ENCODE measurements around the gene RIF1.

RIF1 gene

GRCh38 chr2:151374436-151374835, 35.3 kb upstream of the RIF1 start:
- H3K18ac ChIP-seq (ENCODE audit: low read length), result no peak overlapping the region
- 100% methylated on average over 1 of the region's 3 CpGs for WGBS (ENCODE audit: extremely low coverage, insufficient coverage, low lambda C conversion rate)
- no peak overlapping the region for H3K23ac ChIP-seq (ENCODE audit: low read length)
- H2BK120ac ChIP-seq (ENCODE audit: low read depth, low read length), result no peak overlapping the region
- H3K27ac ChIP-seq (ENCODE audit: low read depth, low read length), result no peak overlapping the region
- no peaks in the 10 kb centered on the region for H3K79me1 ChIP-seq (ENCODE audit: low read length)
- no peak overlapping the region for H2AK5ac ChIP-seq (ENCODE audit: low read length)
- no peak overlapping the region for H2BK5ac ChIP-seq (ENCODE audit: low read length)
- no peaks in the 10 kb centered on the region for H3K4me1 ChIP-seq (ENCODE audit: control insufficient read depth, low read depth, low read length)
- no peak overlapping the region for H3K4ac ChIP-seq (ENCODE audit: low read depth, low read length)
- H3K27me3 ChIP-seq (ENCODE audit: insufficient read depth, low read length, poor library complexity), result no peaks in the 10 kb centered on the region
- H4K8ac ChIP-seq (ENCODE audit: low read depth, low read length), result no peak overlapping the region
- no peak overlapping the region for H4K5ac ChIP-seq (ENCODE audit: low read length)
- no peak overlapping the region for H3K9ac ChIP-seq (ENCODE audit: low read length)
- H3K4me3 ChIP-seq (ENCODE audit: low read length), result no peak overlapping the region
- no peak for DNase-seq
- H3K36me3 ChIP-seq (ENCODE audit: control insufficient read depth, insufficient read depth, low read length), result no peaks in the 10 kb centered on the region
- H3K79me2 ChIP-seq (ENCODE audit: control insufficient read depth, insufficient read depth, low read length), result no peaks in the 10 kb centered on the region
- H2BK15ac ChIP-seq (replicated peaks; ENCODE audit: low read depth), result no peak overlapping the region
- no peak overlapping the region for H3K56ac ChIP-seq (ENCODE audit: low read length)
- no peak overlapping the region for H3K4me2 ChIP-seq (ENCODE audit: low read length)

- Histone ChIP-seq H4K5ac (ENCODE audit: low read length) (no peak overlapping the region), H4K8ac (ENCODE audit: low read depth, low read length) (no peak overlapping the region), H3K79me2 (ENCODE audit: control insufficient read depth, insufficient read depth, low read length) (no peaks in the 10 kb centered on the region), H3K4me1 (ENCODE audit: control insufficient read depth, low read depth, low read length) (no peaks in the 10 kb centered on the region), H2BK5ac (ENCODE audit: low read length) (no peak overlapping the region), H2AK5ac (ENCODE audit: low read length) (no peak overlapping the region), H2BK15ac (replicated peaks; ENCODE audit: low read depth) (no peak overlapping the region), H3K79me1 (ENCODE audit: low read length) (no peaks in the 10 kb centered on the region), H3K18ac (ENCODE audit: low read length) (no peak overlapping the region), H3K56ac (ENCODE audit: low read length) (no peak overlapping the region), H2BK120ac (ENCODE audit: low read depth, low read length) (no peak overlapping the region), H3K23ac (ENCODE audit: low read length) (no peak overlapping the region), H3K4ac (ENCODE audit: low read depth, low read length) (no peak overlapping the region), H3K9ac (ENCODE audit: low read length) (no peak overlapping the region), H3K27me3 (ENCODE audit: insufficient read depth, low read length, poor library complexity) (no peaks in the 10 kb centered on the region), H3K4me3 (ENCODE audit: low read length) (no peak overlapping the region), H3K27ac (ENCODE audit: low read depth, low read length) (no peak overlapping the region), H3K36me3 (ENCODE audit: control insufficient read depth, insufficient read depth, low read length) (no peaks in the 10 kb centered on the region), H3K4me2 (ENCODE audit: low read length) (no peak overlapping the region)
- no peak for DNase-seq
- WGBS (ENCODE audit: extremely low coverage, insufficient coverage, low lambda C conversion rate), result no CpG with 5 or more reads among the region's 4 CpGs
These were observed 30.5 kb upstream of the RIF1 start for GRCh38 chr2:151379169-151379568.

- H3K4me1 ChIP-seq (ENCODE audit: control insufficient read depth, low read depth, low read length), result no peaks in the 10 kb centered on the region
- no peak overlapping the region for H4K8ac ChIP-seq (ENCODE audit: low read depth, low read length)
- no peak overlapping the region for H3K23ac ChIP-seq (ENCODE audit: low read length)
- no peak overlapping the region for H3K56ac ChIP-seq (ENCODE audit: low read length)
- H3K9ac ChIP-seq (ENCODE audit: low read length), result no peak overlapping the region
- no peak overlapping the region for H2AK5ac ChIP-seq (ENCODE audit: low read length)
- H3K4ac ChIP-seq (ENCODE audit: low read depth, low read length), result no peak overlapping the region
- H3K27ac ChIP-seq (ENCODE audit: low read depth, low read length), result no peak overlapping the region
- no peaks in the 10 kb centered on the region for H3K79me1 ChIP-seq (ENCODE audit: low read length)
- WGBS (ENCODE audit: extremely low coverage, insufficient coverage, low lambda C conversion rate), result no CpG with 5 or more reads among the region's 6 CpGs
- H3K79me2 ChIP-seq (ENCODE audit: control insufficient read depth, insufficient read depth, low read length), result no peaks in the 10 kb centered on the region
- no peak overlapping the region for H3K4me2 ChIP-seq (ENCODE audit: low read length)
- H2BK120ac ChIP-seq (ENCODE audit: low read depth, low read length), result no peak overlapping the region
- H3K36me3 ChIP-seq (ENCODE audit: control insufficient read depth, insufficient read depth, low read length), result no peaks in the 10 kb centered on the region
- H3K4me3 ChIP-seq (ENCODE audit: low read length), result no peak overlapping the region
- no peak overlapping the region for H4K5ac ChIP-seq (ENCODE audit: low read length)
- H3K27me3 ChIP-seq (ENCODE audit: insufficient read depth, low read length, poor library complexity), result no peaks in the 10 kb centered on the region
- DNase-seq, result peak; percentile 10
- no peak overlapping the region for H2BK5ac ChIP-seq (ENCODE audit: low read length)
- H3K18ac ChIP-seq (ENCODE audit: low read length), result no peak overlapping the region
- H2BK15ac ChIP-seq (replicated peaks; ENCODE audit: low read depth), result no peak overlapping the region
These were observed 29.0 kb upstream of the RIF1 start for GRCh38 chr2:151380580-151381235.

GRCh38 chr2:151381266-151381665, 28.4 kb upstream of the RIF1 start:
- Histone ChIP-seq H2BK5ac (ENCODE audit: low read length) (no peak overlapping the region), H3K27me3 (ENCODE audit: insufficient read depth, low read length, poor library complexity) (no peaks in the 10 kb centered on the region), H3K4me2 (ENCODE audit: low read length) (no peak overlapping the region), H2AK5ac (ENCODE audit: low read length) (no peak overlapping the region), H3K36me3 (ENCODE audit: control insufficient read depth, insufficient read depth, low read length) (no peaks in the 10 kb centered on the region), H3K79me2 (ENCODE audit: control insufficient read depth, insufficient read depth, low read length) (no peaks in the 10 kb centered on the region), H3K4me3 (ENCODE audit: low read length) (no peak overlapping the region), H4K8ac (ENCODE audit: low read depth, low read length) (no peak overlapping the region), H2BK120ac (ENCODE audit: low read depth, low read length) (no peak overlapping the region), H3K4me1 (ENCODE audit: control insufficient read depth, low read depth, low read length) (no peaks in the 10 kb centered on the region), H3K79me1 (ENCODE audit: low read length) (no peaks in the 10 kb centered on the region), H2BK15ac (replicated peaks; ENCODE audit: low read depth) (no peak overlapping the region), H3K56ac (ENCODE audit: low read length) (no peak overlapping the region), H3K9ac (ENCODE audit: low read length) (no peak overlapping the region), H3K18ac (ENCODE audit: low read length) (no peak overlapping the region), H3K23ac (ENCODE audit: low read length) (no peak overlapping the region), H3K27ac (ENCODE audit: low read depth, low read length) (no peak overlapping the region), H4K5ac (ENCODE audit: low read length) (no peak overlapping the region), H3K4ac (ENCODE audit: low read depth, low read length) (no peak overlapping the region)
- DNase-seq, result peak; percentile 29
- no CpG with 5 or more reads among the region's 2 CpGs for WGBS (ENCODE audit: extremely low coverage, insufficient coverage, low lambda C conversion rate)

- DNase-seq, result no peak
- no peaks in the 10 kb centered on the region for H3K79me1 ChIP-seq (ENCODE audit: low read length)
- H4K5ac ChIP-seq (ENCODE audit: low read length), result no peak overlapping the region
- H3K56ac ChIP-seq (ENCODE audit: low read length), result no peak overlapping the region
- H3K27me3 ChIP-seq (ENCODE audit: insufficient read depth, low read length, poor library complexity), result no peaks in the 10 kb centered on the region
- H3K4ac ChIP-seq (ENCODE audit: low read depth, low read length), result no peak overlapping the region
- H3K4me3 ChIP-seq (ENCODE audit: low read length), result no peak overlapping the region
- H3K27ac ChIP-seq (ENCODE audit: low read depth, low read length), result no peak overlapping the region
- H2AK5ac ChIP-seq (ENCODE audit: low read length), result no peak overlapping the region
- H3K18ac ChIP-seq (ENCODE audit: low read length), result no peak overlapping the region
- no peak overlapping the region for H2BK15ac ChIP-seq (replicated peaks; ENCODE audit: low read depth)
- no peak overlapping the region for H2BK5ac ChIP-seq (ENCODE audit: low read length)
- H3K79me2 ChIP-seq (ENCODE audit: control insufficient read depth, insufficient read depth, low read length), result no peaks in the 10 kb centered on the region
- no peak overlapping the region for H3K23ac ChIP-seq (ENCODE audit: low read length)
- no peak overlapping the region for H2BK120ac ChIP-seq (ENCODE audit: low read depth, low read length)
- H3K9ac ChIP-seq (ENCODE audit: low read length), result no peak overlapping the region
- H3K36me3 ChIP-seq (ENCODE audit: control insufficient read depth, insufficient read depth, low read length), result no peaks in the 10 kb centered on the region
- H4K8ac ChIP-seq (ENCODE audit: low read depth, low read length), result no peak overlapping the region
- no CpG with 5 or more reads among the region's 4 CpGs for WGBS (ENCODE audit: extremely low coverage, insufficient coverage, low lambda C conversion rate)
- H3K4me2 ChIP-seq (ENCODE audit: low read length), result no peak overlapping the region
- H3K4me1 ChIP-seq (ENCODE audit: control insufficient read depth, low read depth, low read length), result no peaks in the 10 kb centered on the region
These were observed 21.7 kb upstream of the RIF1 start for GRCh38 chr2:151388011-151388410.

- WGBS (ENCODE audit: extremely low coverage, insufficient coverage, low lambda C conversion rate), result no CpG with 5 or more reads among the region's 2 CpGs
- H3K27me3 ChIP-seq (ENCODE audit: insufficient read depth, low read length, poor library complexity), result no peaks in the 10 kb centered on the region
These were observed 18.3 kb upstream of the RIF1 start for GRCh38 chr2:151391436-151391835.

More at GRCh38 chr2:151391436-151391835, 18.3 kb upstream of the RIF1 start:
- no peak overlapping the region for H4K8ac ChIP-seq (ENCODE audit: low read depth, low read length)
- H3K4me3 ChIP-seq (ENCODE audit: low read length), result no peak overlapping the region
- no peak overlapping the region for H2BK5ac ChIP-seq (ENCODE audit: low read length)
- no peak overlapping the region for H3K27ac ChIP-seq (ENCODE audit: low read depth, low read length)
- no peak for DNase-seq
- no peak overlapping the region for H3K18ac ChIP-seq (ENCODE audit: low read length)
- H3K4ac ChIP-seq (ENCODE audit: low read depth, low read length), result no peak overlapping the region
- H2AK5ac ChIP-seq (ENCODE audit: low read length), result no peak overlapping the region
- H3K79me1 ChIP-seq (ENCODE audit: low read length), result no peaks in the 10 kb centered on the region
- H3K4me2 ChIP-seq (ENCODE audit: low read length), result no peak overlapping the region
- H2BK15ac ChIP-seq (replicated peaks; ENCODE audit: low read depth), result no peak overlapping the region
- H3K79me2 ChIP-seq (ENCODE audit: control insufficient read depth, insufficient read depth, low read length), result no peaks in the 10 kb centered on the region
- H3K36me3 ChIP-seq (ENCODE audit: control insufficient read depth, insufficient read depth, low read length), result no peaks in the 10 kb centered on the region
- no peak overlapping the region for H3K56ac ChIP-seq (ENCODE audit: low read length)
- H3K23ac ChIP-seq (ENCODE audit: low read length), result no peak overlapping the region
- H3K9ac ChIP-seq (ENCODE audit: low read length), result no peak overlapping the region
- H4K5ac ChIP-seq (ENCODE audit: low read length), result no peak overlapping the region
- no peak overlapping the region for H2BK120ac ChIP-seq (ENCODE audit: low read depth, low read length)
- H3K4me1 ChIP-seq (ENCODE audit: control insufficient read depth, low read depth, low read length), result no peaks in the 10 kb centered on the region

Measured in mesendoderm (in vitro differentiated cells).